SK-N-SH treated with all-trans-retinoic acid at 6 μM for 48 hours (cell line): Measurements from ENCODE around the gene TSPAN15.

ENCODE experiments used
- ATAC-seq: fragments of 200-7000 bp; cut with Tn5 transposase; 3 replicates; pipeline ENCODE4 v1.9.1; 2020; ENCODE audit warnings: mild to moderate bottlenecking, moderate library complexity
- BACH2 ChIP-seq: fragments of 250-450 bp; sonication (Bioruptor Pico); IDR thresholded peaks from 2 replicates; pipeline ENCODE4 v1.9.0; 2021; ENCODE audit warnings: mild to moderate bottlenecking, borderline replicate concordance
- CREB5 ChIP-seq: fragments of 250-450 bp; sonication (Bioruptor Pico); IDR thresholded peaks from 2 replicates; pipeline ENCODE4 v1.5.1; 2020; ENCODE audit warnings: low read depth, mild to moderate bottlenecking, moderate library complexity
- CSDC2 ChIP-seq: fragments of 250-450 bp; sonication (Bioruptor Pico); IDR thresholded peaks from 2 replicates; pipeline ENCODE4 v1.5.0; 2020; ENCODE audit warnings: mild to moderate bottlenecking, moderate library complexity
- GLIS3 ChIP-seq: fragments of 250-450 bp; sonication (Bioruptor Pico); IDR thresholded peaks from 2 replicates; pipeline ENCODE4 v1.5.0; 2020; ENCODE audit warnings: mild to moderate bottlenecking, moderate library complexity
- OSR1 ChIP-seq: fragments of 250-450 bp; sonication (Bioruptor Pico); IDR thresholded peaks from 2 replicates; pipeline ENCODE4 v1.8.0; 2022; ENCODE audit warnings: moderate library complexity, mild to moderate bottlenecking, inconsistent platforms
- PATZ1 ChIP-seq: fragments of 250-450 bp; sonication (Bioruptor Pico); IDR thresholded peaks from 2 replicates; pipeline ENCODE4 v1.8.0; 2020; ENCODE audit warnings: mild to moderate bottlenecking, moderate library complexity, borderline replicate concordance
- POU6F1 ChIP-seq: fragments of 250-450 bp; sonication (Bioruptor Pico); IDR thresholded peaks from 2 replicates; pipeline ENCODE4 v1.8.0; 2021; ENCODE audit warnings: low read depth, mild to moderate bottlenecking, moderate library complexity, borderline replicate concordance
- PPARA ChIP-seq: fragments of 250-450 bp; sonication (Bioruptor Pico); IDR thresholded peaks from 2 replicates; pipeline ENCODE4 v1.5.0; 2020; ENCODE audit warnings: mild to moderate bottlenecking, borderline replicate concordance
- RARB ChIP-seq: fragments of 250-450 bp; sonication (Bioruptor Pico); IDR thresholded peaks from 2 replicates; pipeline ENCODE4 v1.8.0; 2021; ENCODE audit warnings: mild to moderate bottlenecking, moderate library complexity
- SNAI2 ChIP-seq: fragments of 250-450 bp; sonication (Bioruptor Pico); IDR thresholded peaks from 2 replicates; pipeline ENCODE4 v1.5.0; 2020; ENCODE audit warnings: mild to moderate bottlenecking, moderate library complexity
- TCF4 ChIP-seq: fragments of 250-450 bp; sonication (Bioruptor Pico); IDR thresholded peaks from 2 replicates; pipeline ENCODE4 v1.8.0; 2021; ENCODE audit warnings: mild to moderate bottlenecking, moderate library complexity, borderline replicate concordance
- TOX ChIP-seq: fragments of 250-450 bp; sonication (Bioruptor Pico); IDR thresholded peaks from 2 replicates; pipeline ENCODE4 v1.8.0; 2021; ENCODE audit warnings: mild to moderate bottlenecking, moderate library complexity, borderline replicate concordance
- TSHZ2 ChIP-seq: fragments of 250-450 bp; sonication (Bioruptor Pico); IDR thresholded peaks from 2 replicates; pipeline ENCODE4 v1.5.0; 2020; ENCODE audit warnings: mild to moderate bottlenecking, moderate library complexity
- ZFP3 ChIP-seq: fragments of 250-450 bp; sonication (Bioruptor Pico); IDR thresholded peaks from 2 replicates; pipeline ENCODE4 v1.5.0; 2020; ENCODE audit warnings: mild to moderate bottlenecking, moderate library complexity
- ZFP30 ChIP-seq: fragments of 450-650 bp; formaldehyde crosslinking; IDR thresholded peaks from 2 replicates; pipeline ENCODE4 v1.5.0; 2022; ENCODE audit warnings: mild to moderate bottlenecking, moderate library complexity
- ZNF70 ChIP-seq: fragments of 450-650 bp; formaldehyde crosslinking; IDR thresholded peaks from 2 replicates; pipeline ENCODE4 v1.5.0; 2020; ENCODE audit warnings: mild to moderate bottlenecking, moderate library complexity
- ZNF8 ChIP-seq: fragments of 450-650 bp; formaldehyde crosslinking; IDR thresholded peaks from 2 replicates; pipeline ENCODE4 v1.5.0; 2020; ENCODE audit warnings: mild to moderate bottlenecking, moderate library complexity

The TSPAN15 gene

GRCh38 chr10:69500864-69501468 lies 49.7 kb downstream of the TSPAN15 start (continued):
- TF ChIP-seq POU6F1 (CRISPR knock-in tag): no peak

- no peak for ATAC-seq
- TF ChIP-seq PPARA (CRISPR knock-in tag) (no peak), ZFP30 (CRISPR knock-in tag) (no peak), CREB5 (CRISPR knock-in tag) (no peak), ZNF8 (no peak), POU6F1 (CRISPR knock-in tag) (no peak), TSHZ2 (no peak), GLIS3 (CRISPR knock-in tag) (no peak), ZFP3 (no peak), TOX (CRISPR knock-in tag) (no peak), PATZ1 (no peak), ZNF70 (no peak), BACH2 (no peak), OSR1 (CRISPR knock-in tag) (no peak)
Measured at GRCh38 chr10:69501657-69502056, 50.4 kb downstream of the TSPAN15 start.

- ATAC-seq: no peak
- TF ChIP-seq TOX (CRISPR knock-in tag) (no peak), CREB5 (CRISPR knock-in tag) (no peak), CSDC2 (CRISPR knock-in tag) (no peak), POU6F1 (CRISPR knock-in tag) (no peak), PPARA (CRISPR knock-in tag) (no peak), RARB (CRISPR knock-in tag) (no peak), GLIS3 (CRISPR knock-in tag) (no peak), SNAI2 (CRISPR knock-in tag) (no peak), TCF4 (CRISPR knock-in tag) (no peak), ZNF8 (no peak)
Measured at GRCh38 chr10:69502589-69502988, 51.3 kb downstream of the TSPAN15 start.
